Measurements from ENCODE around the gene ZNF423.

The ZNF423 gene

GRCh38 chr16:49644145-49644463, 211.8 kb downstream of the ZNF423 start:
- no peak for DNase-seq (ENCODE audit: low read depth, low spot score)

DNA sequence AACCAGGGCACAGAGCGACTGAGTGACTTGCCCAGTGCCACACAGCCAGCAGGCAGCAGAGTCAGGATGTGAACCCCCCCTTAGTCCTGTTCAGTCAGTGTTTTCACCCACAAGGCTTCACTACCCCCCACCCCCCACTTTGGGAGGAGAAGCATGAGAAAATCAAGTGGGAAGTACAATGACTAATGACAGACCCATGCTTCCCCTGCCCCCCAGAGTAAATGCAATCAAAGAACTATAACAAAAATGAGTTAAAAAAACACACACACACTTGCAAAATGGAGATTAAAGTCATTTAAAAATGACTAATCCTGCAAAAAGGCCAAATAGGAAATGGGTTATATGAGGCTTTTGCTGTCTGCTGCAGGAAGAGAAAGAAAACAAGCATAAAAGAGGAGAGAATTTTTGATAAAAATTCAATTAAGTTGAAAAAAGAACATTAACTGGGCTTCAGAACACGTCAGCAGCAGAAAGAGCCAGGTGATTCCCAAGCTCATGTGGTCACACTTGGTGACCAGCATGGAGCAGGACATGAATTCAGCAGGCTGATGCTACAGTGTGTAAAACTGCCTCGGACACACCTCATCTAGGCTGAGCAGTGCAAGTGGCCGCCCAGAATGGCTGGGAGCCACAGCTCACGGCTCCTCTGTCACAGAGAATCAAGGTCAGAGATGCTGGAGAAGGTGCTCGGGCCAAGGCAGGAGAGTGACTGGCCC, 212.3 kb downstream of the ZNF423 start:
- no peak for DNase-seq (ENCODE audit: low read depth, low spot score)

DNA sequence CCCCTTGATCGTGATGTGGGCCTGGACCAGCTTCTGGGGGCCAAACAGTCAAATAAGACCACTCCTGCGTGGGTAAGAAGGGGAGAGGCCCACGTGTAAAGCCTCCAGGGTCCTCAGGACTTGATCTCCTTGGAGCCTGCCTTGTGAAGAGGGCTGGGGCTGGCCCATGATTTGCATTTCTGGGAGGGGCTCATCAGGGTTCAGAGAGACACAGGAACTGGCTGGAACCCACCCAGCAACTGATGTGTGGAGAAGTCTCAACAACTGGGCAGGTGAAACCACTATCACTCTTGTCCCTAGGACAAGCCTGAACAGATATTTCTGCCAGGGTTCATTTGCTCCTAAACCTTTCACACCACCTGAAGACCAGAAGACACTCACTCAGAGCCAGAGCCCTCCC, 214.7 kb downstream of the ZNF423 start:
- no peak for DNase-seq (ENCODE audit: low read depth, low spot score)

GRCh38 chr16:49640581-49640980, 215.3 kb downstream of the ZNF423 start:
- no peak for DNase-seq (ENCODE audit: low read depth, low spot score)

DNA sequence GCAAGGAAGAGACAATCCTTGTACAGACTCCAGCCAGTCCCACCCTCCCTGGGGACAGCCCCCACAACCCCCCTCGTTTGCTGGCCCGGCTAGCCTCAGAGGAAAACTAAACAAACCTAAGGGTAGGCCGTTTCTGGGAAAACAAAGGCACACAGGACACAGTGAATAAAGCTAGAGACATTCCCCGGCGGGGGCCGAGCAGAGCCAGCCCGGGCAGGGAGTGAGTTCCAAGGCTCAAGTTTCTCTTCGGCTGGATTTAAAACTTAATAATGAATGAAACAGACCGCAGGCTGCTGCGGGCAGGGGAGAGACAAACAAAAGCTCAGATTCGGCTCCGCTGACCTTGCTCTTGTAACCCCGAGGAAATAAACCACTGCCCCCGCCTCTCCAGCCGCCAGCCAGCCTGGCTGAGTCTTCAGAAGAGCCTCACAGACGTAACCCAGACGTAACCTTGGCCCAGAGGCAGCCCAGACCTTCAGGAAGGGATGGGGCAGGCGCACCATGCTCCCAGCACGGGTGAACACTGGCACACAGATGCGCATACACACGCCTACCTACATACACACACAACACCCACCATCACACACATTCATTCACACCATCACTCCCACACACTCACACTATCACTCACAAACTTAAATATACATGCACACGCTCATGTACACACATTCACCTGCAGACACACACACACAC, 216.0 kb downstream of the ZNF423 start:
- no peak for DNase-seq (ENCODE audit: low read depth, low spot score)

DNA sequence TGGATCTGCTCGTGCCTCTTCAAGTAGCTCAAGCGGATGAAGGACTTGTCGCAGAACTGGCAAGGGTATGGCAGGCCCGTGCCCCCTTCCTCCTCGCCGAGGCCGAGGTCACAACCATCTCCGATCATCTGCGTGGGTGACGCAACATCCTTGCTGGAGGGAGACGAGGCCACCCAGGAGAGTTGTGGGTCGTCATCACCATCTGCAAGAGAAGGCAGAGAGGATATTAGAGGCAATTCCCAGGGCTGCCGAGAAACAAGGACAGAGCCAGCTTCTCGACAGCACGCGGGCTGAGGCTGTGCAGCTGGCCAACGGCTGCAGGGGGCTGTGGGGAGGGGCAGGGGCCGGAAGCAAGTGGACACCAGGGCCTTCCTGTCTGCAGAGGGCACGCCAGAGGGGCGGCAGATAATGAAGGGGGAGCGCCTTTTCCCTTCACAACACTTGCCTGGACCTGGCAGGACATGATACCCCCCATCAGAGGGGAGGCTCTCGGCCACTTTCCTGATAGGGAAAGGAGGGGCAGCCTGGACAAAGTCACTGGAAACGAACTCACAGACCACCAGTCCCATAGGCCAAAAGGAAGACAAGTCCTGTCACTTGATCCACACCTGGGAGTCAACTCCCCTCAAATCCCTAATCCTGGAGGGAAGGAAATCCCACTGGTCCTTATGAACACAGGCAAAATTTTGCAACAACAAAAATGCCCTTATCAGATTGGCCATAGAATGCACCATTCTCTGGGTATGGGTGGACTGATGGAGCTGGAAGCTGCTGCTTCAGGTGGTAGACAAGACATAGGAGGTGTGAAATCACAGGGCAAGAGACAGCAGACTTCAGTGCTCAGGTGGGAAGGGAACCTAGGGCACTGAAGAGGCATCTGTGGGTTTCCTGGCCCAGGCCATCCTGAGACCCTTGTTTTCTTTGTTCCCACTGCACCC, 217.0 kb downstream of the ZNF423 start:
- no peak for DNase-seq (ENCODE audit: low read depth, low spot score)

DNA sequence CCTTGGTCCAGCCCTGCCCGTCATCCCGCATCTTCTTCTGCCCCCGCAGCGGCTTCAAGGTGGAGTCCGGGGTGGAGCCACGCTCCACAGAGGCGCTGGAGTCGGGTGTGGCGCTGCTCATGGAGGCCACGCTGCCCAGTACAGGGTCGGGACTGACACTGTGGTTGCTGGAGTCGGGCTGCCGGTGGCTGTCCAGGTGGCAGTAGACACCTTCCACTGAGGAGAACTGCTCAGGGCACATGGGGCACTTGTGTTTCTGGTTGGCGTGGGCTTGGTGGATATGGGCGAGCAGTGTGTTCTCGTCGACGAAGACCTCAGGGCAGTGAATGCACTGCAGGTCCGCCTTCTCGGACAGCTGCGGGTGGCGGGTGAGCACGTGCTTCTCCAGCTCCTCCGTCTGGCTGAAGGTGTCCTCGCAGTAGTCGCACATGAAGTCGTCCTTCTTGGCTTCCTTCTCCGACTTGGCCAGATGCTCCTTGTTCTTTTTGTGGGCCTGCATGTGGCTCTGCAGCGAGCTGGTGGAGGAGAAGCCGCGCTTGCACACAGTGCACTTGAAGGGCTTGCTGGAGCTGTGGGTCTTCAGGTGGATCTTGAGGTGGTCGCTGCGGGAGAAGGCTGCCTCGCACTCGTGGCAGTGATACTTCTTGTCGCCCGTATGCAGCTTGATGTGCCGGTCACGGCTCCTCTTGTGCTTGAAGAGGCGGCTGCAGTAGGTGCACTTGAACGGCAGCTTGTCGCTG, 217.8 kb downstream of the ZNF423 start:
- DNase-seq (ENCODE audit: low read depth, low spot score): no peak

DNA sequence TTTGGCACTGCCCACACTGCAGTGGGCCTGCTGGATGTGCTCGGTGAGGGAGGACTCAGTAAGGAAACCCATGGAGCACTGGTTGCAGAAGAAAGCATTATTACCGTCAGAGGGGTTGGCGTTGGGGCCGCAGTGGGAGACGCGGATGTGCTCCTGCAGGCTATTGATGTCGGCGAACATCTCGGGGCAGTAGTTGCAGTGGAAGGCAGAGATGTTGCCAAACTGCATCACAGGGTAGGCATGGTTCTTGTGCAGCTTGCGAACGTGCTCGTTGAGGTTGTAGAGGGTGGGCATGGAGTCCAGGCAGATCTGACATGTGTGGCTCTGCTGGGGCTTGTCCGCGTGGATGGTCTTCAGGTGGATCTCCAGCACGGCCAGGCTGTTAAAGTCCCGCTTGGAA, 218.4 kb downstream of the ZNF423 start:
- no peak for DNase-seq (ENCODE audit: low read depth, low spot score)

GRCh38 chr16:49636608-49637007, 219.3 kb downstream of the ZNF423 start:
- no peak for DNase-seq (ENCODE audit: low read depth, low spot score)

DNA sequence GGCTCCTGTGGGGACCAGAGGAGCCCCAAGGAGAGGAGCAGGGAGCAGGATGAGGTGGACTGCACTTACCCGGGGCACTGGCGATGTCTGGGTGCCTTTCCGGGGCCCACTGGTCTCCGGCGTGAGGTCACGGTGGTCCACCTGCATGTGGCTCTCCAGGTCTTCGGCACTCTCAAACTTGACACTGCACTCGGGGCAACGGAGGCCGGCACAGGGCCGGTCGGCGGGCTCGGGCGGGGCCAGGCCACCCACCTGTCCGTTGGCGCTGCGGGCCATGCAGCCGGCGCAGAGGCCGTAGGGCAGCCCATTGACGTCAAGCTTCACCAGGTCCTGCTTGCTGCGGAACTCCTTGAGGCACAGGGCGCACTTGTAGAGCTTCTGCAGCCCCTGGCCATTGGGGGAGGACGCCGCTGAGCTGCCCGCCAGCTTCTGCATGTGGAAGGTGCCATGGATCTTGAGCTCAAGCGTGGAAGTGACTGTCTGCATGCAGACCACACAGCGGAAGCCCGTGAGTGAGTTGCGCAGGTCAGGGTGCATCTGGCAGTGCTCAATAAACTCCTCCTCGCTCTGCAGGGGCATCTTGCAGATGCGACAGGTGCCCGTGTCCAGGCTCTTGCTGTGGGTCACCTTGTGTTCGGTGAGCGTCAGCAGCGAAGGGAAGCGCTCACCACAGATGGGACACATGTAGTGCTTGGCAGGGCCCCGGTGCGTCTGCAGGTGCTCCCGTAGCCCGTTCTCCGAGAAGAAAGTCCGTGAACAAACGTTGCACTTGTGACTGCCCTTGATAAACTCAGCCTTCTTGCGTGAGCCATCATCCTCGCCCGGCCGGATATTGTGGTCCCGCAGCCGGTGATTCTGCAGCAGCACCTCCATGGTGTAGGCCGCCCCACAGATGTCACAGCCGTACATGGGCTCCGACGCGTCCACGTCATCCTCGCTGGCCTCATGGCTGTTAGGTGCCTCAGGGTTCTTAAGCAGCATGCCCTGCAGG, 220.0 kb downstream of the ZNF423 start:
- DNase-seq (ENCODE audit: low read depth, low spot score): no peak

DNA sequence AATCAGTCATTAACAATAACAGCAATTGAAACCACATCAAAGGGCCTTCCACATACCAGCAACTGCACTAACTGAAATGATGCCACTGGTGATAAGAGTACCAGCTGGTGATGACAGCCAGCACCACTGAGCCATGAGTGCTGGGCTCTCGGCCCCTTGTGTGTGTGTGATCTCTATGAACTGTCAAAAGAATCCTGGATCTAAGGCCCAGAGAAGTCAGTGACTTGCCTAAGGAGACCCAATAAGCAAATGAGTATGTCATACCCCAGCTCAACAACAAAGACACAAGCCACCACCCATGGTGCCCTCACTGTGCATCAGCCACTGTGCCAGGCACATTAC, 220.9 kb downstream of the ZNF423 start:
- DNase-seq (ENCODE audit: low read depth, low spot score): no peak

GRCh38 chr16:49634235-49635008, 221.5 kb downstream of the ZNF423 start:
- no peak for DNase-seq (ENCODE audit: low read depth, low spot score)

DNA sequence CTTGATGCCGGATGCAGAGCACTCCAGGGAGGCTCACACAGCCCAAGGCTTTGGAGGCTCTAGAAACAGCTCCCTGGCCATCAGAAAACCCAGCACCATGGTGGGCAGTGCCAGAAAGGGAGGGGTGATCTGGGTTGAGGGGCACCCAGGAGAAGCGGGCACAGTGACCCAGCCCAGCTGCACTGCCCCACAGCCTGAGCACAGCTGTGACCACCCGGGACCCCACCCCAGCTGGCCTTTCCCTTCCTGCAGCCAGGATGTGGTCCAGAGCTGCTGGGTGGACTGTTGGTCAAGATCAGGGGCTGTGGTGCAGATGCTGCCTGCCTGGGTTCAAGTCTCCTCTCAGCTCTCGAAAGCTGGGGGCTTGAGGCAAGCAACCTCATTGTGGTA, 223.1 kb downstream of the ZNF423 start:
- no peak for DNase-seq (ENCODE audit: low read depth, low spot score)

DNA sequence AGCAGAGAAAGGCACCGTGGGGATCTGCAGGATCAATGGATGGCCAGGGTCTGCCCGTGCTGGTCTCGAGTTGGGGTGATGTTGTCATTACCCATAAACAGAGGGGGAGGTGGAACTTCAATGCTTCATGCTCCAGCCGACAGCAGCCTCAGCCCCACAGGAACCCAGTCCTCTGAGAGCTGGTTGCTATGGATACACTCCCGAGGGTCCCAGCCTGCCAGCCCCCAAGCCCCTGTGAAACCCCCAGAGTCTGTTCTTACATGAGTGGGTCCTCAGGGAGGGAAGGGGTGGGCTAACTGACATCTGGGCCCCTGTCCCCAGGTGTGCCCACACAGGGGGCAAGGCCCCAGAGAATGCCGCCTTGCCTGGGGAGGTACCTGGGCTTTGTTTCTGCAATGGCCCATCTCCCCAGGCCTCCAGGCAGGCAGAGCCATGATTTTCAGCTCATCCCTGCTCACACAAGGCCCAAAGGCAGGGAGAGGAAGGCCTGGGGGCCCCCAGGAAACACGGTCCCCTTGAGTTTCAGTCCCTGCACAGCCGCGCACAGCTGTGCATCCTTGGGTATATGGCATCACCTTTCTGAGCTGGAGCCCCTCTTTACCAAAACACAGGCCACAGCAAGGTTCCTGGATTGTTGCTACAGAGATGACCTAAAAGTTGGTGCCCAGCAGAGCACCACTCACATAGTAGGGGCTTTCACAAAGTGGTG, 223.7 kb downstream of the ZNF423 start:
- DNase-seq (ENCODE audit: low read depth, low spot score): no peak

DNA sequence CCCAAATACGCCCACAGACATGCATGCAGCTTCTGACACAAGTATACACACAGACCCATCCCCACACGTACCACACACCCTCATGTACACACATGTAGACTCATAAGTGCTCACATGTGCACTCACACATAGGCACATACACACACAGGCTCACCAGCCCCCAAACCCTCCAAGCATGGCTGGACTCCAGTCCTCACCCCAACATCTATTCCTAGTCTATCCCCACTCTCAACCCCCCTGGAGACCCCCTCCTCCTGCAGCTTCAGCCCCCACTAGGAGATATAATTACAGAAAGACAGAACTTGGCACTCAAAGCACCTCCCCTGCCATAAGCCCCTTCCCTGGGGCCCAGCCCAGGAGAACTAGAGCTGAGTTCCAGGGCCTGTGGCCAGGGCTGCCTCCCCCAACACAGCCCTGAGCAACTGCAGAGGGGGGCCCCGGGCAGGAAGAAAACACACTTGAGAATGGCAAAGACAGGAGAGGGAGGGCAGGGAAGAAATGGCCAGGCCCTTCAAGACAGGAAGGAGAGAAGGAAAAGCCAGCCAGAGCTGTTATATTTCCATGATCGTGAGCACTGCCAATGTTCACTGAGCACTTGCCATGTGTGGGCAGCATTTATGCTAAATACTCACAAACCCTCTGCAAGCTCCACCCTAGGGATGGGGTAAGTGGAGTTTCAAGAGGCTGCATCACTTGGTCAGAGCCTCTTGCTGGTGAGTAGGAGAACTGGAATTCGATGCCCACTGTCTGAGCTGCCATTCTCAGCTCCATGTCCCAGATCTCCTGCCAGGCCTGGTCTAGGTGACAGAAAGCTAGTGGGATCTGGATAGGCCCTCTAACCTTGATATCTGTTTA, 224.5 kb downstream of the ZNF423 start:
- no peak for DNase-seq (ENCODE audit: low read depth, low spot score)

DNA sequence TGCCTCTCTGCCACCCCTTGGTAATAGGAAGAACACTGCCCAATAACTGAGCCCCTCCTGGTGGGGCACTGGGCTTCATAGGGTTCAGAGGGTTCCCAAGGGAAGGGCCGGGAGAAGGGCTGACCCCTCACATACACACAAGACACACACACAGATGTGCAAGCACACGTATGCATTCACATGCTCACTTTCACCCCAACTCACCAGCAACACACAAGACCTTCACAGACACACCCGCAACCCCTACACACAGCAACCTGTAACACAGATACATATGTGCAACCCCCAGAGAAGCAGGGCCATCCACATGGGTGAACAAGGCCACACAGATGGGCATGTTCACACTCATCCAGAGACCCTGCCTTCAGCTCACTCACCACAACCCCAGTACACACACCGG, 225.1 kb downstream of the ZNF423 start:
- no peak for DNase-seq (ENCODE audit: low read depth, low spot score)

DNA sequence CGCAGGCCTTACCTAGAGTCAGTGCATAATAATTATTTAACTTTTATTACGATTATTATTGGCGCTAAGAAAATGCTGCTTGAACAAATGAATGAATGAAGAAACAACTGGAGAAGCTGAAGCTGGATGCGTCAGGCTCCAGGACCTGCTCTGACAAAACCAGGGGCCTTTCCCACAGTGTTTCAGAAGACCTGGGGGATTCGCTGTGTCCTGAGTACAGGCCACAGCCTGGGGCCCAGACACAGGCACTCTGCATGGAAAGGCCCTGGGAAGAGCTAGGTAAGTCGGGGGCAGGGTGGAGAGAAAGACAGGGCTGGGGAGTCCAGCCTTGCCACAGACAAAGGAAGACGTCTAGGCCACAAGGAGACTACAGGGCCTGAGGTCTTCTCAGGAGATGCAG, 226.1 kb downstream of the ZNF423 start:
- DNase-seq (ENCODE audit: low read depth, low spot score): no peak

DNA sequence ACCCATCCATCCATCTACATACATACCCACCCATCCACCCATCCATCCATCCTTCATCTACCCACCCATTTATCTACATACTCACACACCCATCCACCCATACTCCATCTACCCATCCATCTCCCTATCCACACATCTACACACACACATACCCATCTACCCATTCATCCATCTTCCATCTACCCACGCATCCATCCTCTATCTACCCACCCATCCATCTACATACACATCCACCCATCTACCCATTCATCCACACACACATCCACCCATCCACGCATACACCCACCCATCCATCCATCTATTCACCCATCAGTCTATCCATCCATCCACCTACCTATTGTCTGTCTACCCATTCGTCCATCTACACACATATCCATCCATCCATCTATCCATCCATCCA, 227.8 kb downstream of the ZNF423 start:
- DNase-seq (ENCODE audit: low read depth, low spot score): no peak

Measured in iPS DF 19.7 (cell line).